SH-SY5Y (cell line): ENCODE measurements around the gene BLOC1S1.

ENCODE experiments used
- GATA2 ChIP-seq: IDR thresholded peaks from 2 replicates; pipeline ENCODE4 v1.6.1; 2011; ENCODE audit warnings: mild to moderate bottlenecking, low read depth, low read length
- GATA3 ChIP-seq: IDR thresholded peaks from 2 replicates; pipeline ENCODE4 v1.6.1; 2011; ENCODE audit warnings: low read depth, mild to moderate bottlenecking, low read length, moderate library complexity

BLOC1S1 gene

GRCh38 chr12:55712700-55713415 lies 3.0 kb upstream of the BLOC1S1 start:
- TF ChIP-seq GATA3 (no peak), GATA2 (no peak)

GRCh38 chr12:55713721-55714120 lies 2.1 kb upstream of the BLOC1S1 start:
- no peak for TF ChIP-seq GATA3
- TF ChIP-seq GATA2 = no peak

- TF ChIP-seq GATA2 (no peak), GATA3 (no peak)
These were observed 579 bp upstream of the BLOC1S1 start for GRCh38 chr12:55715169-55715764.

GRCh38 chr12:55716582-55716957 lies 724 bp downstream of the BLOC1S1 start:
- TF ChIP-seq GATA2 = no peak
- no peak for TF ChIP-seq GATA3

GRCh38 chr12:55717011-55718007 lies 1.5 kb downstream of the BLOC1S1 start:
- TF ChIP-seq GATA2 (no peak), GATA3 (no peak)

GRCh38 chr12:55718015-55718414 lies 2.2 kb downstream of the BLOC1S1 start:
- TF ChIP-seq GATA3 (no peak), GATA2 (no peak)

- no peak for TF ChIP-seq GATA2
- no peak for TF ChIP-seq GATA3
These were observed 2.9 kb downstream of the BLOC1S1 start for GRCh38 chr12:55718624-55719275.

- TF ChIP-seq GATA2 = no peak
- no peak for TF ChIP-seq GATA3
These were observed 3.5 kb downstream of the BLOC1S1 start for GRCh38 chr12:55719371-55719770.

GRCh38 chr12:55720071-55720564 lies 4.3 kb downstream of the BLOC1S1 start, which contains the start of gene RDH5:
RDH5 (plus strand) TSS chr12:55720393; CDS start chr12:55721185, 792 bp downstream.
- no peak for TF ChIP-seq GATA2
- TF ChIP-seq GATA3 = no peak

GRCh38 chr12:55720894-55721444 lies 5.1 kb downstream of the BLOC1S1 start:
- TF ChIP-seq GATA2 (no peak), GATA3 (no peak)

GRCh38 chr12:55721601-55722213 lies 5.9 kb downstream of the BLOC1S1 start:
- TF ChIP-seq GATA2 = no peak
- TF ChIP-seq GATA3 = no peak

- no peak for TF ChIP-seq GATA2
- TF ChIP-seq GATA3 = no peak
These were observed 7.1 kb downstream of the BLOC1S1 start for GRCh38 chr12:55722948-55723347.
